GM12801 (cell line): ENCODE results near the gene PLXNA2.

Source experiments
- TF ChIP-seq, protein P1 (sequence below): IDR thresholded peaks from one replicate; pipeline ENCODE4 v1.5.1; 2011; ENCODE audit warnings: control low read depth; ENCODE audit not compliant: insufficient read length; ENCODE audit errors: extremely low read depth

The PLXNA2 gene

DNA sequence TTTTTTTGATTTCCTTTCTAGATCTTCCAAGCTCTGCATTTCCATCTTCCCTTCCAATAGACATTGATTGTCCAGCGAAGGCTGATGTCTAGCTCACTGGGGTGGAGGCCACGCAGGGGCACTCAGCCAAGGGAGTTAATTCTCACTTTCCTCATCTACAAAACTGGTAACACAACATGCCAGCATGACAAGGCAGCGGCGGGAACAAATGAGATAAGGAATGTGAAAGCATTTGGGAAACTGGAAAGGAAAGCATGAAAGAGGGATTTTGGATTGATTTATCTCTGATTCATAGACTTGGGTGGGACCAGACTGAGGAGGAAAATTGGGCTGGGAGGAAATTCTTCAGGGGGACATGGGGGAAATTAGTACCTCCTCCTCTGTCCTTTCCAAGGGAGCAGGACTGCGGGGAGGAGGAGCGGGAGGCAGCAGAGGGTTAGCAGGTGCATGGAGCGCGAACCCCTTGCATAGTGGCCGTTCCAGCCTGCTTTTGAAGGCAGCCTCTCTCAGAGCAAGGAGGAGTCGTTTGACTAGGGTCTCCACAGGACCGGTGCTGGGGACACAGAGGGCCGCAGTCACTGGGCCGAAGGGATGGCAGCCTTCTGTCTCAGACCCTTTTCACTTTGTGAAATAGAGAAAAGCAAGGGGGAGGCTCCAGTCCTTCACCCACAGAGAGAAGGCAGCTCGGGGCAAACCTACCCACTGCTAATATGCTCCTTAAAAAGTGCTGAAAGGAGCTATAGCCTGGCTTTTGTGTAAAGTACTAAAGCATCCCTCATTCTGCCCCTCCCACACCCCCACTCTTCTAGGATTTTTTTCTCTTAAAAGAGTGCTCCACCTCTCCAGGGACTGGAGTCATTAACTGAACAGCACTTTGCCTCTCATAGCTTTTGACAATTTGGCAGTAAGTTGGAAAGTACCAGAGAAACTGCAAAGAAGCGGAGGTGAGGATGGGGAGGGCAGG lies 89.2 kb downstream of the PLXNA2 start:
- TF ChIP-seq, protein P1, sequence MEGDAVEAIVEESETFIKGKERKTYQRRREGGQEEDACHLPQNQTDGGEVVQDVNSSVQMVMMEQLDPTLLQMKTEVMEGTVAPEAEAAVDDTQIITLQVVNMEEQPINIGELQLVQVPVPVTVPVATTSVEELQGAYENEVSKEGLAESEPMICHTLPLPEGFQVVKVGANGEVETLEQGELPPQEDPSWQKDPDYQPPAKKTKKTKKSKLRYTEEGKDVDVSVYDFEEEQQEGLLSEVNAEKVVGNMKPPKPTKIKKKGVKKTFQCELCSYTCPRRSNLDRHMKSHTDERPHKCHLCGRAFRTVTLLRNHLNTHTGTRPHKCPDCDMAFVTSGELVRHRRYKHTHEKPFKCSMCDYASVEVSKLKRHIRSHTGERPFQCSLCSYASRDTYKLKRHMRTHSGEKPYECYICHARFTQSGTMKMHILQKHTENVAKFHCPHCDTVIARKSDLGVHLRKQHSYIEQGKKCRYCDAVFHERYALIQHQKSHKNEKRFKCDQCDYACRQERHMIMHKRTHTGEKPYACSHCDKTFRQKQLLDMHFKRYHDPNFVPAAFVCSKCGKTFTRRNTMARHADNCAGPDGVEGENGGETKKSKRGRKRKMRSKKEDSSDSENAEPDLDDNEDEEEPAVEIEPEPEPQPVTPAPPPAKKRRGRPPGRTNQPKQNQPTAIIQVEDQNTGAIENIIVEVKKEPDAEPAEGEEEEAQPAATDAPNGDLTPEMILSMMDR, result no peak

DNA sequence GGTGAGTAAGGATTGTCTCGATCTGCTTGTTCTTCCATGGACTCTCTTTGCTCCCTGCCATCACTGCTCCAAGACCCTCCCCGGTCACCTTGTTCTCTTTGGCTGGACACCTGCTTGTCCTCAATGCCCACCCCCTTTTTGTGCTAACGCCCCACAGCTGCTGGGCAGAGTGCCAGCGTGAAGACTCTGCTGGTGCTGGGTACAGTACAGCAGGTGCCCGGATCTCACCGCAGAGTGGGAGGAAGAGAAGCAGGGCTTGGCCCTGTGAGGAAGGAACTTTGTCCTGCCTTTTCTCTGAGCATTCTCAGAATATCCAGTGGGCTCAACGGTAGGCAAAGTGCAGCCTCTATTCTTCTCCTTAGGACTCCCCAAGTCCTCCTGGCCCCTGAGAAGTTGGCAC lies 90.1 kb downstream of the PLXNA2 start:
- TF ChIP-seq, protein P1, result no peak

DNA sequence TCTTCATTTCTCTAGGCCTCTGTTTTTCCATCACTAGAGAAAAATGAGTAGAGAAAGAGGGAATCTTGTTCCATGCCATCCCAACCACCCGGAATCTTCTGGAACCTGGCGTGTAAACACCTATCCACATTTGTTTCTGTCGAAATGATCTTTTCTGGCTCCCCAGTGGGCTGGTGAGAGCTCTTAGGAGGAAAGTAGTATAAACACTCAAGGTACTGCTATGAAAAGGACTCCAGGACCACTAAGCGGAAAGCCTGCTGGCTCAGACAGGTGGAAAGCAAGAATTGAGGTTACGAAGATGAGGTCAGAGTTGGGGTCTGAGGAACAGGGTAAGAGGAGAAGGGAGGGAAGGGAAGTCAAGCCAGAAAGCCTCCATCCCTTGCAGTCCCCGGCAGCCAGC lies 90.8 kb downstream of the PLXNA2 start:
- TF ChIP-seq, protein P1, result no peak

GRCh38 chr1:208151728-208152598 lies 92.2 kb downstream of the PLXNA2 start:
- TF ChIP-seq, protein P1, result no peak

GRCh38 chr1:208150833-208151458 lies 93.2 kb downstream of the PLXNA2 start:
- TF ChIP-seq, protein P1, result no peak

GRCh38 chr1:208149776-208150514 lies 94.2 kb downstream of the PLXNA2 start:
- TF ChIP-seq, protein P1, result no peak
